Endothelial cell of umbilical vein (primary cell): ENCODE measurements around the gene ALG11. TPM values are rescaled to one million over a fixed set of nuclear protein-coding genes. Genes with fewer than 3 reads are reported as not detected.

ENCODE experiments used
- BruUV-seq: library from RNA; stranded (reverse); fragments of 400-500 nt; replicated peaks from 2 replicates; lab custom pipeline; 2021; lab: Mats Ljungman, UMichigan
- CTCF ChIA-PET: fragments of 300-600, 350-600 bp; sonication (Branson Sonifier 250); formaldehyde crosslinking; loops from one replicate; lab custom pipeline; 2021; ENCODE audit warnings: antibody characterized with exemption, inconsistent platforms; lab: Charles Lee
- POLR2A ChIA-PET: fragments of 300-600, 350-600 bp; sonication (Branson Sonifier 250); formaldehyde crosslinking; loops from one replicate; lab custom pipeline; 2021; ENCODE audit warnings: antibody characterized with exemption, inconsistent platforms; lab: Charles Lee
- DNase-seq: peaks from one replicate; pipeline ENCODE4 v3.0.0-alpha.2; 2011; ENCODE audit warnings: low read depth, low spot score
- FAIRE-seq: peaks from 2 replicates; lab custom pipeline; 2011; peaks lifted over from hg19 to GRCh38; lab: Jason Lieb, UNC
- H2AFZ ChIP-seq: 2 replicates; pipeline ENCODE4 v1.6.0; 2012; ENCODE audit warnings: low read depth, low read length, control low read depth, inconsistent platforms
- H3K27ac ChIP-seq: 2 replicates; pipeline ENCODE4 v1.5.1; 2011; ENCODE audit warnings: low read depth, mild to moderate bottlenecking, control low read depth, low read length, moderate library complexity; ENCODE audit not compliant: insufficient read depth
- H3K27me3 ChIP-seq, 2 experiments: 2 replicates each; pipeline versions ENCODE4 v1.6.0 to v1.6.1; 2011; ENCODE audit warnings: low read length in 2 of 2, mixed read lengths in 1 of 2; ENCODE audit not compliant: control insufficient read depth in 2 of 2, insufficient read depth in 2 of 2
- H3K36me3 ChIP-seq, 2 experiments: 2 replicates in 1 of 2; 3 replicates in 1 of 2; pipeline ENCODE4 v1.5.1; 2011; ENCODE audit warnings: low read length in 2 of 2, mild to moderate bottlenecking in 1 of 2, moderate library complexity in 1 of 2; ENCODE audit not compliant: control insufficient read depth in 2 of 2, insufficient read depth in 2 of 2; ENCODE audit errors: extremely low read depth in 1 of 2
- H3K4me1 ChIP-seq: 3 replicates; pipeline ENCODE4 v1.5.1; 2011; ENCODE audit warnings: mild to moderate bottlenecking, low read length; ENCODE audit not compliant: control insufficient read depth, insufficient read depth; ENCODE audit errors: extremely low read depth
- H3K4me2 ChIP-seq: 2 replicates; pipeline ENCODE4 v1.6.1; 2011; ENCODE audit warnings: low read length, control low read depth, mixed read lengths; ENCODE audit not compliant: insufficient read depth
- H3K4me3 ChIP-seq, 3 experiments: fragments of 200-600 bp in 1 of 3; sonication (generic), shearing (Covaris generic) in 1 of 3; replicated peaks in 1 of 3; 2 replicates each; pipeline ENCODE4 v1.5.1; 2011 to 2016; ENCODE audit warnings: control low read depth in 3 of 3, low read length in 3 of 3, mild to moderate bottlenecking in 2 of 3, inconsistent platforms in 1 of 3, low read depth in 1 of 3, moderate library complexity in 1 of 3; ENCODE audit not compliant: insufficient read depth in 1 of 3
- H3K79me2 ChIP-seq: 2 replicates; pipeline ENCODE4 v1.6.0; 2012; ENCODE audit warnings: low read length, inconsistent platforms; ENCODE audit not compliant: control insufficient read depth, insufficient read depth
- H3K9ac ChIP-seq: replicated peaks from 2 replicates; pipeline ENCODE3; 2011; ENCODE audit warnings: low read length, control low read depth; ENCODE audit not compliant: insufficient read depth; ENCODE audit errors: extremely low read depth
- H3K9me1 ChIP-seq: replicated peaks from 3 replicates; pipeline ENCODE4 v1.6.0; 2011; ENCODE audit warnings: mild to moderate bottlenecking, low read length; ENCODE audit not compliant: control insufficient read depth, insufficient read depth; ENCODE audit errors: extremely low read depth
- H3K9me3 ChIP-seq: replicated peaks from 2 replicates; pipeline ENCODE4 v1.5.1; 2012; ENCODE audit warnings: low read length, inconsistent platforms; ENCODE audit not compliant: control insufficient read depth, insufficient read depth
- H4K20me1 ChIP-seq: replicated peaks from 2 replicates; pipeline ENCODE3; 2011; ENCODE audit warnings: mild to moderate bottlenecking, low read length; ENCODE audit not compliant: control insufficient read depth, insufficient read depth; ENCODE audit errors: extremely low read depth
- EZH2 ChIP-seq: IDR thresholded peaks from 2 replicates; pipeline ENCODE4 v1.6.1; 2012; ENCODE audit warnings: borderline replicate concordance, low read depth, mild to moderate bottlenecking, moderate library complexity, low read length, inconsistent platforms; ENCODE audit not compliant: severe bottlenecking
- FOS ChIP-seq: IDR thresholded peaks from 2 replicates; pipeline ENCODE4 v1.6.1; 2011; ENCODE audit warnings: mild to moderate bottlenecking, low read length, moderate library complexity, borderline replicate concordance; ENCODE audit not compliant: insufficient read depth
- GATA2 ChIP-seq: IDR thresholded peaks from 2 replicates; pipeline ENCODE4 v1.7.0; 2011; ENCODE audit warnings: low read depth, mild to moderate bottlenecking, moderate library complexity, mixed read lengths, low read length; ENCODE audit not compliant: insufficient read length, insufficient read depth
- JUN ChIP-seq: IDR thresholded peaks from 2 replicates; pipeline ENCODE4 v1.6.1; 2011; ENCODE audit warnings: borderline replicate concordance, low read depth; ENCODE audit not compliant: insufficient read length, insufficient read depth
- MYC ChIP-seq: IDR thresholded peaks from one replicate; pipeline ENCODE4 v1.6.1; 2011; ENCODE audit warnings: mild to moderate bottlenecking, low read depth, low read length
- POLR2A ChIP-seq: IDR thresholded peaks from 2 replicates; pipeline ENCODE4 v1.6.1; 2012; ENCODE audit warnings: low read depth, mild to moderate bottlenecking, control low read depth, low read length
- dilution Hi-C: fragments of 300-500 bp; cut with MboI; formaldehyde crosslinking; loops from one replicate; pipeline ENCODE4 v1.15.0; 2019; ENCODE audit warnings: low sequenced_read_pairs; ENCODE audit not compliant: extremely low pct_ligation_motif_present
- intact Hi-C: fragments of 100-400 bp; cut with micrococcal nuclease; formaldehyde crosslinking; loops from one replicate; pipeline ENCODE4 v1.10.0; 2022
- polyA plus RNA-seq, 4 experiments: library from polyadenylated mRNA; depleted of rRNA in 3 of 4; stranded (reverse) in 3 of 4; unstranded in 1 of 4; fragments of >200 nt; gene quantifications; 2 replicates each; pipeline versions ENCODE4 v1.2.1 to v1.2.3, GENCODE V29; 2011 to 2012; ENCODE audit warnings: missing spikeins in 1 of 4
- total RNA-seq: library from RNA; stranded (reverse); gene quantifications from 2 replicates; pipeline ENCODE4 v1.2.3, GENCODE V29; 2021
- TF ChIP-seq, protein P1 (sequence below): IDR thresholded peaks from 2 replicates; pipeline ENCODE4 v1.6.1; 2011; ENCODE audit not compliant: insufficient read depth, insufficient read length
- TF ChIP-seq, protein P2 (sequence below), 2 donors: IDR thresholded peaks; 1 replicate in 1 of 2; 2 replicates in 1 of 2; pipeline ENCODE4 v1.5.1; 2011; ENCODE audit warnings: low read length in 2 of 2, mild to moderate bottlenecking in 2 of 2, moderate library complexity in 2 of 2, control low read depth in 1 of 2, inconsistent platforms in 1 of 2, low read depth in 1 of 2; ENCODE audit not compliant: insufficient read depth in 1 of 2; ENCODE audit errors: extremely low read depth in 1 of 2

Gene ALG11
- total and polyA plus RNA-seq, 2 donors (not counting 3 experiments of a cell fraction or from before 2014, with no cell fraction given): 6.5 to 31.0 TPM

DNA sequence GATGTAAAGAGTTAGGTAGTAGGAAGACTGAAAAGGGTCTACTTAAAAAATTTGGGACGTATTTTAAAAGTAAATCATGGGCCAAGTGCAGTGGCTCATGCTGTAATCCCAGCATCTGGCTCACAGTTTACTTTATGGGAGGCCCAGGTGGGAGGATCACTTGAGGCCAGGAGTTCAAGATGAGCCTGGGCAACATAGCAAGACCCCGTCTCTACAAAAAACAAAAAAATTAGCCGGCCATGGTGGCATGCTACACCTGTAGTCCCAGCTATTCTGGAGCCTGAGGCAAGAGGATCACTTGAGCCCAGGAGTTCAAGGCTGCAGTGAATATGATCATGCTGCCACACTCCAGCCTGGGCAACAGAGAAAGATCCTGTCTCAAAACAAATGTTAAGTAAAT lies 35.3 kb downstream of the ALG11 start:
- Histone ChIP-seq H3K4me1 (no peaks in the 10 kb centered on the region), H3K27me3 (no peaks in the 10 kb centered on the region), H3K4me3 (no peak overlapping the region), H3K79me2 (no peaks in the 10 kb centered on the region), H3K9ac (no peak overlapping the region), H4K20me1 (no peaks in the 10 kb centered on the region), H3K9me1 (no peaks in the 10 kb centered on the region), H3K4me2 (no peak overlapping the region), H3K9me3 (no peaks in the 10 kb centered on the region), H3K27ac (no peak overlapping the region), H3K36me3 (no peaks in the 10 kb centered on the region), H2AFZ (no peak overlapping the region)
- POLR2A ChIA-PET: no interaction called here
- CTCF ChIA-PET: interaction anchor here (1.5 kb wide), 1 partner anchor 80 kb away, joined by 3 read pairs; no protein-coding TSS in a partner anchor
- FAIRE-seq (no peak), DNase-seq (no peak)
- intact Hi-C loops (no loop called here), dilution Hi-C loops (no loop called here)
- TF ChIP-seq FOS: no peak
- TF ChIP-seq, protein P1, sequence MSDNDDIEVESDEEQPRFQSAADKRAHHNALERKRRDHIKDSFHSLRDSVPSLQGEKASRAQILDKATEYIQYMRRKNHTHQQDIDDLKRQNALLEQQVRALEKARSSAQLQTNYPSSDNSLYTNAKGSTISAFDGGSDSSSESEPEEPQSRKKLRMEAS: no peak
- TF ChIP-seq JUN: no peak
- TF ChIP-seq, protein P2, sequence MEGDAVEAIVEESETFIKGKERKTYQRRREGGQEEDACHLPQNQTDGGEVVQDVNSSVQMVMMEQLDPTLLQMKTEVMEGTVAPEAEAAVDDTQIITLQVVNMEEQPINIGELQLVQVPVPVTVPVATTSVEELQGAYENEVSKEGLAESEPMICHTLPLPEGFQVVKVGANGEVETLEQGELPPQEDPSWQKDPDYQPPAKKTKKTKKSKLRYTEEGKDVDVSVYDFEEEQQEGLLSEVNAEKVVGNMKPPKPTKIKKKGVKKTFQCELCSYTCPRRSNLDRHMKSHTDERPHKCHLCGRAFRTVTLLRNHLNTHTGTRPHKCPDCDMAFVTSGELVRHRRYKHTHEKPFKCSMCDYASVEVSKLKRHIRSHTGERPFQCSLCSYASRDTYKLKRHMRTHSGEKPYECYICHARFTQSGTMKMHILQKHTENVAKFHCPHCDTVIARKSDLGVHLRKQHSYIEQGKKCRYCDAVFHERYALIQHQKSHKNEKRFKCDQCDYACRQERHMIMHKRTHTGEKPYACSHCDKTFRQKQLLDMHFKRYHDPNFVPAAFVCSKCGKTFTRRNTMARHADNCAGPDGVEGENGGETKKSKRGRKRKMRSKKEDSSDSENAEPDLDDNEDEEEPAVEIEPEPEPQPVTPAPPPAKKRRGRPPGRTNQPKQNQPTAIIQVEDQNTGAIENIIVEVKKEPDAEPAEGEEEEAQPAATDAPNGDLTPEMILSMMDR (IDR thresholded peaks at IDR 0.05; ENCODE audit: extremely low read depth in 1 of 2, insufficient read depth in 1 of 2, low read depth in 1 of 2, low read length in 2 of 2): no peak
- no peak for TF ChIP-seq POLR2A
- no peak for TF ChIP-seq GATA2
- no peak for TF ChIP-seq EZH2
- TF ChIP-seq MYC: no peak
- BruUV-seq: no TSS peak
